Stimulated activated CD4-positive, alpha-beta T cell treated with anti-CD3 and anti-CD28 coated beads, Interleukin-12 subunit alpha, Interleukin-12 subunit beta, amount 100 ng/mL, for 24 hours (primary cell): ENCODE results near the gene PIP5K1A.
"Not testable (repeated sequence)": the region's sequence is repeated elsewhere in the genome, so short reads cannot be mapped to it uniquely, and the experiment has no call there.

Experiments used
- DNase-seq, 2 experiments: peaks; one replicate each; pipeline ENCODE4 v3.0.0-alpha.2; 2020; ENCODE audit warnings: low read depth in 2 of 2

Gene PIP5K1A

GRCh38 chr1:151193304-151193703 is 5.0 kb upstream of the PIP5K1A start:
- DNase-seq, result no peak

DNA sequence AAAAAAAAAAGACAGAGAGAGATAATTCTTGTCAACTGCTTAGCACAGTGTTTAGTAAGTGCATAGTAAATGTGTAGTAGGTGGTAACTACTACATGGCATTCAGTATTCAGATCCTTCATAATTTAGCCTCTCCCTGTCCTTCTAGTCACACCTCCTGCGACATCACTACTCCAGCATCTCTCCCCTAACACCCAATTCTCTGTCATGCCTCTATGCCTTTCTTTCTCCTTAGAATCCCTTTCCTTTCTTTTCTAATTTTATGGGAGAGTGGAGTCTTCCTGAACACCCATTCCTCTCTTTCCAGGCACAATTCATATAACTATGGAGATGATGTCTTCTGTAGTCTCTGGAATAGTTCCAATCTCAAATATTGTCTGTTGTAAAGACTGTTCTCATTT is 4.5 kb upstream of the PIP5K1A start:
- no peak for DNase-seq

GRCh38 chr1:151194894-151195594 is 3.3 kb upstream of the PIP5K1A start:
- DNase-seq, result not testable (repeated sequence)

DNA sequence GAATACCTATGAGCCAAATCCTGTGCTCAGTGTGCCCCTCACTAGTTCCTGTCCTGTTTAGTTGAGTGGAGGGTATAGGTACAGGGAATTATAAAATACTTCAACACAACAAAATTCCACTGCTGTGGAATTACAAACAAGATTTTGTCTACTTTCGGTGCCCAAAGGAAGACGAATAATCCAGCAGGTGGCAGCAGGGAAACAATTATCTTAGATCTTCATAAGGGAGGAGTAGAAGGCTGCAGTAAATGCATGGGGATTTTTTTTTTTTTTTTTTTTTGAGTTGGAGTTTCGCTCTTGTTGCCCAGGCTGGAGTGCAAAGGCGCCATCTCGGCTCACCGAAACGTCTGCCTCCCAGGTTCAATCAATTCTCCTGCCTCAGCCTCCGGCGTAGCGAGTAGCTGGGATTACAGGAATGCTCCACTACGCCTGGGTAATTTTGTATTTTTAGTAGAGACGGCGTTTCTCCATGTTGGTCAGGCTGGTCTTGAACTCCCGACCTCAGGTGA is 2.0 kb upstream of the PIP5K1A start:
- DNase-seq, result peak in 1 of 2 experiments; percentile 48

GRCh38 chr1:151197863-151198253 is 494 bp upstream of the PIP5K1A start:
- no peak for DNase-seq

DNA sequence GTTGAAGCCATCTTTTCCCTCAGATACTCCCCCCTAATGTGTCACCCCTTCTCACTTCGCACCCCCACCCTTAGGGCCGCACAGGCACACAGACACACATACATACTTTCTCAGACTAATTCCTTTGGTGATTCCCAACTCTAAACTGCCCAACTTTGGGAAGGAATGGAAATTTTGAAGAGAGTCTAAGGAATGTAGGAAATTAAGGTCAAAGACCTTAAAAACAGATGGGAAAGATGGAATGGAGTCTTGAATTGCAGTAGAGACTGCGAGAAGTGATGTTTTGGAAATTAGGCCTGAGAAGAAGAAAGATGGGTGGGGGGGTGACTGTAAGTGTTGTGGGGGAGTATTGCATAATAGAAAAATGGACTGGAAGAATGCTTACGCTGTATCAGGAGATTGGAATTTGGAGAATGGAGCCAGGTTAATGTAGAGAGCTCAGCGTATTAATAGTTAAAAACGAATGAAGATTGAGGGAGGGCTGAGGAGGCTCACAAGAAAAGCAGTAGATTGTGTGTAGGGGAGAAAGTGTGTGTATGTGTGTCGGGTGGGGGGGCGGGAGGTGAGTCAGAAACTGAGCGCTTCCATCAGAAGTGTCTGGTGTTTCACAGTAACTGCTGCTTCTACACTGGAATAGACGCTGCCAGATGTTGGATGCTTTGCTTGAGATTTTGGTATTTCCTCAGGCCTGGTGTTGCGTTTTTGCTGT is 1.7 kb downstream of the PIP5K1A start:
- DNase-seq, result no peak

GRCh38 chr1:151205381-151205965 is 7.1 kb downstream of the PIP5K1A start:
- DNase-seq, result not testable (repeated sequence)

- no peak for DNase-seq
Measured at GRCh38 chr1:151210830-151211229, 12.5 kb downstream of the PIP5K1A start.

- DNase-seq, result no peak
Measured at GRCh38 chr1:151211972-151212705, 13.8 kb downstream of the PIP5K1A start.

DNA sequence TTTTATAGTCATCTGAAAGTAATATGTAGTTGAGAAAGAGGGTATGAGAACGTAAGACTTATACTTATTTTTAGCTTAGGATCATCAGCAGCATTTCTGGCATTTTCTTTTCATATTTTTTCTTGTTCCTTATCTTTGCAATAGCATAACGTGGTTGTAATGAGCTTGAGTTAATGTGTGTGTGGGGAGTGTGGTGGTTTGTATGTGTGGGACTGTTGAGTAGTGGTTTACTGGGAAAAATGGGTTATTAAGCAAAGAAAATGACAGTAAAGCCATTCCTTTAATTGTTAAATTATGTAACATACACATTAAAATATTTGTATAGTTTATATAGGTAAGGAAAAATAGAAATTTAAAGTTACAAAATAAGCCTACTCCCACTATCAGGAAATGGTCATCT is 15.2 kb downstream of the PIP5K1A start:
- no peak for DNase-seq

GRCh38 chr1:151221616-151222015 is 23.3 kb downstream of the PIP5K1A start:
- DNase-seq, result no peak

DNA sequence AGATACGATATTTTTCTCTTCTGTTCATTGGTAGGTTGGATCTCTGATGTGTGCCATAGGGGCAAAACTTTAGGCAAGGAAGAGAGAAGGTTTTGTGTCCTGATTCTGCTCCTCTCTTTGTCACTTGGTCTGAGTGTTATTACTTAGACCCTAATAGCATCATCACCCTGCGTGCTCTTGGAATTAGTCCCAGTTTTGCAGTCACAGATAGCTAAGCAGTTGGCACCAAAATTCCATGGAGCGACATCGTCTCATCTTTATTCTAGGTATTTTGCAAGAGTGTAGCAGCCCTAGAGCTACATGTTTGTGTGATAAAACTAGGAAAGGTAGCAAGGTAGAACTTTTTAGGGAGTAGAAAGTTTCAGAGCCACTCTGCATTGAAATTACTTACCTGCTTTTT is 23.8 kb downstream of the PIP5K1A start:
- no peak for DNase-seq

GRCh38 chr1:151235235-151235634 is 36.9 kb downstream of the PIP5K1A start:
- no peak for DNase-seq

DNA sequence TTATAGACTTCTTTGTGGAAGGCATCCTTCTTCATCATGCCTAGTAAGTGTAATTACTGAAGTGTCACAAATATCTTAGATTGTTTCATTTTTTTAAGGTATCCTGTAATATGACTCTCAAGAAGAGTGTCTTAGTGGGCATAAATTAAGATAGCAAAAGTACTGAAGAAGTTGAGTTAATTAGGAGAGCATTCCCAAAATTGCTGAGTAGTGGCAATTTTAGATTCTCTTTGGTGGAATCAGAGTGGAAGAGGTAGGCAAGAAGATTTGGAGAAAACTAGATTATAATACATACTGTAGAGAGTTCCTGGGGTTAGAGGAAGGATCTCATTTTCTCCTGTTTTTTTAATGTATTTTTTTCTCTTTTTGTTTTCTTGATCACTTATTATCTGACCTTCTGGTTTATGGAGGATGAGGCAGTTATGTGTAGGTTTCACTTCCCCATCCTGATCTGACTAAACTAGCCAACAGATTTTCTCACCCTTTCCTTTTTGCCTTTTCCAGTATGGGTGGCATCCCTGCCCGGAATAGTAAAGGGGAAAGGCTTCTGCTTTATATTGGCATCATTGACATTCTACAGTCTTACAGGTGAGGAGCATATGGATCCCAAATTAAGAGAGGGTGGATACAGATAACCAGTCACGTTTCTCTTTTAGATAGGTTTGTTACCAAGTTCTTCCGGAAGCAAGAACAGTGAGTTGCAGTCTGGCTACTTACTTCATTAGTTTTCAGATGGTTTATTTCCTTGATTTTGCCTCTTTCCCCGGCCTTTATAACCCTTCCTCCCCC is 39.5 kb downstream of the PIP5K1A start:
- no peak for DNase-seq

GRCh38 chr1:151238467-151238739 is 40.1 kb downstream of the PIP5K1A start:
- DNase-seq, result no peak

GRCh38 chr1:151242442-151242841 is 44.1 kb downstream of the PIP5K1A start:
- no peak for DNase-seq

GRCh38 chr1:151243683-151244216 is 45.4 kb downstream of the PIP5K1A start:
- DNase-seq, result no peak

DNA sequence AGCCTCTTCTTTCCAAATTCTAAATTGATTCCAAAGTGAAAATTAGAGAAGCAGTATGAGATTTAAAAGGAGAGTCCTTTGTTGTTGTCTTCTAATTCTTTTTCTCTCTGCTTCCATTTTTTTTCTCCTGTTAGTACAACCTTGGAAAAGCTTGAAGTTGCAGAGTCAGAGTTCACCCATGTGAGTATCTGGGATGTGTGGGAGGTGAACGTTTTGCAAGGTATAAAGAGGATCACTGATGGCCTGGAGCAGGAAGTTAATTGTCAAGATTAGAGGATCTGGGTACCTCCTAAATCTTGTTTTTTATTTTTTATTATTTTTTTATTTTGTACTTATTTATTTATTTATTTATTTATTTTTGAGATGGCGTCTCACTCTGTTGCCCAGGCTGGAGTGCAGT is 48.4 kb downstream of the PIP5K1A start:
- no peak for DNase-seq

- peak; percentile 16 to 35 for DNase-seq
Measured at GRCh38 chr1:151251656-151252470, 53.5 kb downstream of the PIP5K1A start.
